Hematopoietic multipotent progenitor cell treated with erythropoietin and hydrocortisone succinate and interleukin-3 and kit ligand, for 8 days (in vitro differentiated cells): Measurements from ENCODE around the gene GNAS-AS1.
"Not testable (repeated sequence)": the region's sequence is repeated elsewhere in the genome, so short reads cannot be mapped to it uniquely, and the experiment has no call there.

ENCODE experiments used
- DNase-seq: peaks from one replicate; pipeline ENCODE4 v3.0.0-alpha.2; 2015

Gene GNAS-AS1

GRCh38 chr20:58833921-58834320, 16.8 kb downstream of the GNAS-AS1 start:
- no peak for DNase-seq

- DNase-seq = no peak
These were observed 18.2 kb downstream of the GNAS-AS1 start for GRCh38 chr20:58832457-58832856.

- no peak for DNase-seq
These were observed 21.2 kb downstream of the GNAS-AS1 start for GRCh38 chr20:58829531-58829941.

DNA sequence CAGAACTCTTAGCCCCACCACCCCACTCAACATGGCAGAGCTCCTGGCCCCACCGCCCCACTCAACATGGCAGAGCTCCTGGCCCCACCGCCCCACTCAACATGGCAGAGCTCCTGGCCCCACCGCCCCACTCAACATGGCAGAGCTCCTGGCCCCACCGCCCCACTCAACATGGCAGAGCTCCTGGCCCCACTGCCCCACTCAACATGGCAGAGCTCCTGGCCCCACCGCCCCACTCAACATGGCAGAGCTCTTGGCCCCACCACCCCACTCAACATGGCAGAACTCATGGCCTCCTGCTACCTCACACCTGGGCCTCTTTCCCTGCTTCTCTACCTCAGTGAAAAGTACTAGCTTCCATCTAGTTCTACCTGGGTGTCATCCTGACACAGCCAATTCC, 21.9 kb downstream of the GNAS-AS1 start:
- not testable (repeated sequence) for DNase-seq

DNA sequence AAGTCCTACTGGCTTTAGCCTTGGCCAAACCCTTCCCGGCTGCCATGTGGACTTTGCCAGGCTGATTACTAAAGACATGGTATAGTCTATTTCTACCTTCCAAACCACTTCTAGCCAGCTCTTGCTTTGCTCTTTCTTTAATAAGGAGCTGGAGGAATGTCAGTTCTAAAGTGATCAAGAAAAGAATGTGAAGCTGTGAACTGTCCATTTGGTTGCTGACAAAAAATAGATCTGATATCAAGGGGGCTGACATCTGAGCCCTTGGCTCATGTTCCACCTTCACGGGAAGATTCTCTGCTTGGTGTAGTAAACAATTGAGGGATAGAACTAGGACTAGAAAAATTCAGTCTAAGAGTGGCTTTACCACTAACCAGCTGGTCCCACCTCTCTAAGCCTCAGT, 22.6 kb downstream of the GNAS-AS1 start:
- no peak for DNase-seq

DNA sequence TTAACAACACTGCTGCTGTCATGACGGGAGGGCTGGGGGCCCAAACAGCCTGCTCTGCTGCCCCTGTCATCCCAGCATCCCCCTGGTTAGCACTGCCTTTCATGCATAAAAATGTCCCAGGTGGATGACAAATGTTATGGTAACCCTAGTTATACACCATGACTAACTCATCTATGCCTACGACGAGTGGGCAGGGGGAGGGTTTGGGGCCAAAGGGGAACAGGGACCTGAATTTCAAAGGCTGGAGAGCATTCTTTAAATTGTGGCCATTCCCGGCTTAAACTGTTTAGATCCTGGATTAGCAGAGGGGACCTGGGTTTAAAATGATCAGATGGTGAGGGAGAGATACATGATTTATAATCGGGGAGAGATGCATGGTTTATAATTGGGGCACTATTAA, 24.4 kb downstream of the GNAS-AS1 start:
- no peak for DNase-seq

- DNase-seq = no peak
These were observed 25.3 kb downstream of the GNAS-AS1 start for GRCh38 chr20:58825450-58825849.

DNA sequence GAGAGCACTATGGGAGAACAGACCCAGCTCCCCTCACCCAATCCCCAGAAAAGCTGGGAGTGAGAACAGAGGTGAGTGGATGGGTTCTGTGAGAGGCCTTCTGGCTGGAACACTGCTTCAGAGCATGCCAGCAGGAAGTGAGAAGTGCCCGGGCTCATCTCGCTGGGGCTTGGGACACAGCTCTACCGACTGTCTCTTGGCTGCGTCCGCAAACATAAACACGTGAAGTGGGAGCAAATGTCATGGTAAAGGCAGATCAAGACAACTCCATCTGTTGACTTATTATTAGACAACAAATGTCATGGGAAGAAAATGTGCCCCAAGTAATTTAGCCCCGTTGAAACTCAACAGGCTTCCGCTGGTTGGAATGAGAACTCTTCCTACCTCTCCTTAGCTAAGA, 25.9 kb downstream of the GNAS-AS1 start:
- DNase-seq = no peak

GRCh38 chr20:58822748-58823730, 27.7 kb downstream of the GNAS-AS1 start:
- DNase-seq = no peak

DNA sequence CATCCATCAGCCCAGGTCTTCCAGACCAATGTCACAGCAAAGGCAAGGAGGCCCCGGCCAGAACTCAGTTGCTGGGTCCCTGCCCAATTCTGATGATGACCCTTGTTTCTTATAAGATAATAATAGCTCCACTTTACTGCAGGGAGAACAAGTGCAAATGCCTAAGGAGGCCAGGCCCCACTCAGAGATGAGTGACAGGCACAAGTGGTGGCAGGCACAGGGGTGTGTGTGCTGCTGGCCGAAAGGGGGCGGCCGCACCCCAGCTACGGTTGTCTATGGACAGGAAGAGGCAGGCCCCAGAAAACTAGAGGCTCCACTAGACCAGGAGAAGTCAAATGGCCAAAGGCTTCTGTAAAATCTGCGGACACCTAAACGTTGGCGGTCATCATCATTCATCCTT, 28.6 kb downstream of the GNAS-AS1 start:
- DNase-seq = no peak

DNA sequence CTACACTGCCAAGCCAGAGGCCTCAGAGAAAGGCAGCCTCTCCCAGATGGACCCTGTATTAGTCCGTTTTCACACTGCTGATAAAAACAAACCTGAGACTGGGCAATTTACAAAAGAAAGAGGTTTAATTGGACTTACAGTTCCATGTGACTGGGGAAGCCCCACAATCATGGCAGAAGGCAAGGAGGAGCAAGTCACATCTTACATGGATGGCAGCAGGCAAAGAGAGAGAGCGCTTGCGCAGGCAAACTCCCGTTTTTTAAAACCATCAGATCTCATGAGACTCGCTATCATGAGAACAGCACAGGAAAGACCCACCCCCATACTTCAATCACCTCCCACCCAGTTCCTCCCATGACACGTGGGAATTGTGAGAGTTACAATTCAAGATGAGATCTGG, 30.2 kb downstream of the GNAS-AS1 start:
- DNase-seq = not testable (repeated sequence)

DNA sequence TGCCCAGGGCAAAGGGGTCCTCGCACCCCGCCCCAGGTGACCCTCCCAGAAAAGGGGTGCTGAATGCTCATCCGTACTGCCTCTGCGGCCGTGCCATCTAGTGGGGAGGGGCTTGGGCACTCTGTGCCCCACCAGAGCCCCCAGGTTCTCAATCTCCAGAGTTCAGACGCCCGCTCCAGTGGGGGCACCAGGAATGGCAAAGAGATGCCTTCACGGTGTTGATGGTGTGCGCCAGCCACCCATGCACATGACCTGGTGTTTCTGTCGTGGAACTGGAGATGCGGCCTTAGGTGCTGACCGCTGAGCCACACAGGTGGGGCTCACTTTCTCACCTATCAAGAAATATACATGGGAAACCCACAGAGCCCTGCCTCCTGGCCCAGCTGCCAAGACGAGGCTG, 30.8 kb downstream of the GNAS-AS1 start:
- DNase-seq = no peak

- DNase-seq = no peak
These were observed 32.0 kb downstream of the GNAS-AS1 start for GRCh38 chr20:58818586-58819285.

DNA sequence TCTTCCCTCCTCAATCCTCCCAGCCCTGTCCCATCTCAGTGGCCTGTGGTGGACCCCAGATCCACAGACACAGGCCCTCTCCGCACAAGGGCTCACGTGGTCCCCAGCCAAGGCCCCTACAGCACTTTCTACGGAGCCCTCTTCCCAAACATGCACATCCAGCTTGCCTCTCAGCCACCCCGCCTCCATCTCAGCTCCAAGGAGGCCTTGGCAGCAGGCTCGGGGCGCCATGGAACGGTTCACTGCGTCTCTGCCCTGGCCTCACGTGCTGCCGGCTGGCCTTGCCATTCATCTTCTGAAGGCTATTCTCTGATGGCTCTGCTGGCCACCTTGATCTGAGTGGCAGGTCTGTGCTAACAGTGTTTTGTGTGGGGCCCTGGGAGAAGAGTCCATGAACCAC, 33.0 kb downstream of the GNAS-AS1 start:
- no peak for DNase-seq

GRCh38 chr20:58816957-58817651, 33.6 kb downstream of the GNAS-AS1 start:
- DNase-seq = no peak

- DNase-seq = no peak
These were observed 34.7 kb downstream of the GNAS-AS1 start for GRCh38 chr20:58816051-58816450.

- no peak for DNase-seq
These were observed 35.3 kb downstream of the GNAS-AS1 start for GRCh38 chr20:58815448-58815847.

- DNase-seq = no peak
These were observed 37.3 kb downstream of the GNAS-AS1 start for GRCh38 chr20:58813369-58813768.

DNA sequence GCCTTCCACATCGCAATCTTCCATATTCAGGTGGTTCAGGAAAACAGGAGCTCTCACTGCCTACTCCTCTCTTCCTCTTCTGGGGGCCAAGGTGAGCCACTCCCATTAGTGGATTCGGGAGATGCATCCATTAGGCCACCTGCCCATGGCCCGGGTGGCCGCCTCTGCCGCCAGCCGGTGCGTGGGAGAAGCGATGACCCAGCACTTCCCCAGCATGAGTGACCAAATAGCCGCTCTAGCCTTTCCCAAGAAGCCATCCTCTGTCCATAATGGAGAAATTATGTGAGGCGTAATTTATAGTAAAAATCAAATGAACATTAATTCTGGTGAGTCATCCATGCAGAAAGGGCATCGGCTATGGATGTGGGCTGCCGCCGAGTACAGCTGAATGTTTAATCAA, 39.4 kb downstream of the GNAS-AS1 start:
- no peak for DNase-seq

DNA sequence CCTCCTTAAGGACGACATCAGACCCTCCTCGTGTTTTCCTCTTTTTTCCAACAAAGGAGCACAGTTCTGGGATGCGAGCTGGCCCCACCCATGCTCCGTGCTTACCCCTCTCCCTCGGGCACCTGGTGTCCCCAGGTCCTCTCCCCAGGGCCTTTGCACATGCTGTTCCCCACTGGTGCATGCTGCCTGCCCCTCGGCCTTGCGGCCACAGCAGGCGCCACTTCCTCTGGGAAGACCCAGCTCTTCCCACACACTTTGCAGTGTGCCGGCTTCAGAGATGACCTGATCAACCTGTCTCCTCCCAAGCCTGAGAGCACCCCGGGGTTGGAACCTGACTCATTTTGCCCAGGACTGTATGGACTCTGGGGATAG, 39.8 kb downstream of the GNAS-AS1 start:
- no peak for DNase-seq

- no peak for DNase-seq
These were observed 40.4 kb downstream of the GNAS-AS1 start for GRCh38 chr20:58810116-58810878.

- DNase-seq = no peak
These were observed 42.2 kb downstream of the GNAS-AS1 start for GRCh38 chr20:58808271-58809046.
